Fibroblast of skin of abdomen (primary cell): ENCODE results near the gene MYCBPAP. TPM values are rescaled to one million over a fixed set of nuclear protein-coding genes. Genes with fewer than 3 reads are reported as not detected.
A peak's percentile ranks its signal among the peaks of the same experiment; 100 is the strongest.

ENCODE experiments used
- DNase-seq: peaks from one replicate; pipeline ENCODE4 v3.0.0-alpha.2; 2013
- polyA plus RNA-seq, 2 experiments: library from polyadenylated mRNA; unstranded; fragments of 120-200 nt; gene quantifications; one replicate each; pipeline ENCODE4 v1.2.1, GENCODE V29; 2013; ENCODE audit not compliant: insufficient read length in 2 of 2

The MYCBPAP gene, protein sequence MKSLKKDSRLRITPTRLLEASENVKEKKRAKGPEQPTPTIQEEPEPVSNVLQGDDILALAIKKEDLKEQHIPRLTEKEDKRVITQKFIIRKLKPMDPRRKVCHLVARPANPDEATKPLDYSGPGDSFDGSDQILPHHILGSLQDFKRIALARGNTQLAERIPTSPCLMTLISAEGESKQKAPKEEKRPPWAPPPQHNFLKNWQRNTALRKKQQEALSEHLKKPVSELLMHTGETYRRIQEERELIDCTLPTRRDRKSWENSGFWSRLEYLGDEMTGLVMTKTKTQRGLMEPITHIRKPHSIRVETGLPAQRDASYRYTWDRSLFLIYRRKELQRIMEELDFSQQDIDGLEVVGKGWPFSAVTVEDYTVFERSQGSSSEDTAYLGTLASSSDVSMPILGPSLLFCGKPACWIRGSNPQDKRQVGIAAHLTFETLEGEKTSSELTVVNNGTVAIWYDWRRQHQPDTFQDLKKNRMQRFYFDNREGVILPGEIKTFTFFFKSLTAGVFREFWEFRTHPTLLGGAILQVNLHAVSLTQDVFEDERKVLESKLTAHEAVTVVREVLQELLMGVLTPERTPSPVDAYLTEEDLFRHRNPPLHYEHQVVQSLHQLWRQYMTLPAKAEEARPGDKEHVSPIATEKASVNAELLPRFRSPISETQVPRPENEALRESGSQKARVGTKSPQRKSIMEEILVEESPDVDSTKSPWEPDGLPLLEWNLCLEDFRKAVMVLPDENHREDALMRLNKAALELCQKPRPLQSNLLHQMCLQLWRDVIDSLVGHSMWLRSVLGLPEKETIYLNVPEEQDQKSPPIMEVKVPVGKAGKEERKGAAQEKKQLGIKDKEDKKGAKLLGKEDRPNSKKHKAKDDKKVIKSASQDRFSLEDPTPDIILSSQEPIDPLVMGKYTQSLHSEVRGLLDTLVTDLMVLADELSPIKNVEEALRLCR
- polyA plus RNA-seq (2013, experiment 1 of 2; ENCODE audit: insufficient read length), result 1.2 TPM
- 1.0 TPM for polyA plus RNA-seq (2013, experiment 2 of 2; ENCODE audit: insufficient read length)

GRCh38 chr17:50507871-50508572 lies at the start of gene MYCBPAP:
Gene MYCBPAP, plus strand, starts transcription at chr17:50508439. Its CDS starts 236 bp downstream, at chr17:50508675.
- DNase-seq, result peak; percentile 84

- no peak for DNase-seq
Measured at GRCh38 chr17:50458701-50459676, 49.2 kb upstream of the MYCBPAP start.

DNA sequence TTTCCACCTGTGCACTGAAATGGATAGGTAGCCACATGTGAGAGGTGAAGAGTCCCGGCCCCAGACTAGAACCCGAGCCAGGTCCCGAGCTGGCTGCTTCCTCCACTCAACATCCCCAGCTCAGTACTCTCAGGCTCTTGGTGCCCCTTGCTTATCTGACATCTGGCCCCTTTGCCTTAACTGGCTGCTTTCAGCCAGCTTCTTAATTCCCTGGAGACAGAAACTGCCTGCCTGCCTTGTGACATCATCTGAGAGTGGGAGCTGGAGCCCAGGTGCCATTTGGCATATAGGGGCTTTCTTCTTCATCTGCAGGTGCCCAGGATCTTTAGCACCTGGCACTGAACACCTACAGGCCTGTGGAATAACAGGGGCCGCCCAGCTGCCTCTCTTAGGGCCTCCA lies 48.5 kb upstream of the MYCBPAP start:
- DNase-seq, result no peak

DNA sequence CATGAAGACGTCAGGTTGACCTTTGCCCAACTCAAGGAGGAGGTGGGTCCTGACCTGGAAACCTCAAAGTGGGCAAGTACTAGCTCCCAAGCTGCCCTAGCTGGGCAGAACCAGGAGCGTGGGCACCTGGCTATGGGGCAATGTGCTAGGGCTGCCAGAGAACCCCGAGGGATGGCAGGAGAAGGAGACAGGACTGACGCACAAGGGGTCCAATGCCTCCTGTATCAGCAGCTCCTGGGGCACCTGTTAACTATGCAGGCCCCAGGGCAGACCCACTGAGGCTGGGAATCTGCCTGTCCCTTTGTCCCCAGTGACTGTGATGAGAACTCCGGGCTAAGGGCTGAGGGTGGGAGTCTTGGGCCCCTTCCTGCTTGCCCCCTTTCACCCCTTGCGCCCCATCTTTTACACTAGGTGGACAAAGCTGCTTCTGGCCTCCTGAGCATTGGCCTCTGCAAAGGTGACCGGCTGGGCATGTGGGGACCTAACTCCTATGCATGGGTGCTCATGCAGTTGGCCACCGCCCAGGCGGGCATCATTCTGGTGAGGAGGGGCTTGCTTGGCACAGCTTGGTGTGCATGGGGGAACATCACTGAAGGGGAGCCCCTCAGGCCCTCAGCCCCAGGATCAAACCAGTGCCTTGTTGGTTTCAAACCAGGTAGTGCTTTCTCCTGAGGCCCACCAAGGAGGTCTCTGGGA lies 47.3 kb upstream of the MYCBPAP start:
- DNase-seq, result no peak

DNA sequence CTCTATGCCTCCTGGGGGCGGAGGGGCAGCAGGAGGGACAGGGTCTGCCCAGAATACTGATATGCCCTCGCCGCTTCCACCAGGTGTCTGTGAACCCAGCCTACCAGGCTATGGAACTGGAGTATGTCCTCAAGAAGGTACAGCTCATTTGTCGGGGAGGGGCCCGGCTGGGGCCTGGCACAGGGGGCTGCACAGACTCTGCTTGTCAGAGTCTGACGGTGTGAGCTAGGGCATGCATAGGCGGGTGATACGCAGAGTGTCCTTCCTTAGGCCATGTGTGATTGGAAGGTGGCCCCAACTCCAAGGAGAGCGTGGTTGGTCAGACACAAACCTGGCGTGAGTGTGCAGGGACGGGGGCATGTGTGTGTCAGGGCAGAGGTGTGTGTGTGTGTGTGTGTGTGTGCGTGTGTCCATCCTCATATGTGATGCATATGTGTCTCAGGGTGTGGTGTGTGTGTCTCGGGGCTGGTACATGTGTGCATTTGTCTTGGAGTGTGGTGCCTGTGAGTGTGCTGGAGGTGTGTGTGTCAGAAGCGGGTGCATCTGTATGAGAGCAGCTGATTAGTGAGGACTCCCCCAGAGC lies 46.6 kb upstream of the MYCBPAP start:
- no peak for DNase-seq

GRCh38 chr17:50462446-50462845 lies 45.8 kb upstream of the MYCBPAP start:
- no peak for DNase-seq

DNA sequence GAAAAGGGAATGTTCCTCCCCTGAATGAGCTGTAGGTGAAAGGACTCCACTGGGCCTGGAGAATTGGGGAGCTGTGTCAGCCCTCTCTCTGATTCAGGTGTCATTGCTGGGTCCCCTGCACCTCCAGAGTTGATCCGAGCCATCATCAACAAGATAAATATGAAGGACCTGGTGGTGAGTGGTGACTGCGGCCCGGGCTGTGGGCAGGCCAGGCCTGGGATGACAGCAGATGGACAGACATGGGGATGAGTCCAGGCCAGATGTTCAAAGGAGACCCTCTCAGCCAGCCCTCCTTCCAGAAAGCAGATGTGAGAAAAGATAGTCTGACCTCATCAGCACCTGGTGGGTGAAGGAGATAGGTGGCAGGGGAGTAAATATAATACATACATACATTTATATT lies 44.1 kb upstream of the MYCBPAP start:
- no peak for DNase-seq

GRCh38 chr17:50464736-50465135 lies 43.5 kb upstream of the MYCBPAP start:
- DNase-seq, result no peak

DNA sequence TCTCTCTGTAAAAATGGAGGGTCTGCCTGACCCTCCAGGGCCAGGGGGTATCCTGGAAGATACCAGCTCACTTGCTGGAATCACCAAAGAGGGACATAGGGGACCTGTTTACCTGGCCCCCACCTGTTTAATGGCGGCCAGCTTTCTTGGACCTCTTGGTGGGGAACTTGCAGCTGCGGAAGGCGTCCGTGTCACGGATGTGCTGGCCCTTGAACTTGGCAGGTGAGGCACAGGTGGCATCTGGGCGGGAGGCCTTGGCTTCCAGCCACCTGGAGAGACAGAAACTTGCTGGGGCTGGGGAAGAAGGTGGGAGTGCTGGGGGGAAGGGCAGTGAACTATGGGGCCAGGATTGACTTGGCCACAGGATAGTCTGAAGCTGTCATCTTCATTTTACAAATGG lies 43.1 kb upstream of the MYCBPAP start:
- DNase-seq, result no peak

DNA sequence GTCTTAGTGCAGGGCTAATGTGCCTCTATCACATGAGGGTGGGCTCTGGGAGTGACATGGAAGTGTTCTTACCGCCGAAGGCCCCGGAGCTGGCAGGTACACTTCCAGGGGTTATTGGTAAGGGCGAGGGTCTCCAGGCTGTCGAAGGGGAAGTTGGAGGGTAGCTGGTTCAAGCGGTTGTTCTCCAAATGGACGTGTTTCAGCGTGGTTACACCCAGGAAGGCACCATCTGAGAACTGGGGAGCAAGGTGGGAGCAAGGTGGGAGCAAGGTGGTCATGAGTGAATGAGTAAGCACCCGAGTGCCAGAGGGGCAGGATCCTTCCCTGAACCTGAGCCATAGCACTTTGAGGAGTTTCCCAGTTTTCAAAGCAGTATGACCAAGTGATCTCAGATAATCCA lies 42.6 kb upstream of the MYCBPAP start:
- DNase-seq, result no peak

GRCh38 chr17:50466371-50467113 lies 41.7 kb upstream of the MYCBPAP start:
- no peak for DNase-seq

DNA sequence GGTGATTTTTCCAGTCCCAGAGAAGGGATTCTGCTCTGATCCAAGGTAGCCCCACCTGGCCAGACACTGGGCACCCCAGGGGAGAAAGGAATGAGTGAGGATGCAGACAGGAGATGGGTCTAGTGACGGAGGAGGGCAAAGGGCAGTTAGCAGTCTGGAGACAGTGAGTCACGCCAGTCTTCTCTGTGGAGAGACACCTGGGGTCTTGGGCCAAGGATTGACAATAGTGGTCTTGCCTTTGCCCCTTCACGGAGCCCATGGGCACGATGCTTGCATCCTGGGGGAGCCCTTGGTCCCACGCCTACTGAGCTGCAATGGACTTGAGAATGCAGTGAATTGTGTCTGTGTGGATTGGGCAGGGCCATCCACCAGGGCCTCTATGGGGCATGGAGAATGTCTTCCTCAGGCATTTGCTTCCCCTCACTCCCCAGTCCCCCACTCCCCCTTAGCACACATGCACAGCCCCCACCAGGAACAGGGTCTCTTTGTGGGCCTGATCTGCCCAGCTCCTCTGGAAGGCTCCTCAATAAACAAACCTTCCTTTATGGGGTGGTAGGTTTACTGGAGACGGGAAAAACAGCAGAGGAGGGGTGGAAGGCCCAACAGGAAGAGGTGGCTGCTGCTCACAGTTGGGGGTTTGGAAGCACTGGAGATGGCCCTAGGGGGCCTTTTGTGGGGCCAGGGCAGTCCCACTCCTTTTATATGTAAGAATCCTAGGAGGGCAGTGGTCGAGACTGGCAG lies 41.0 kb upstream of the MYCBPAP start:
- DNase-seq, result no peak

- DNase-seq, result no peak
Measured at GRCh38 chr17:50467855-50468303, 40.4 kb upstream of the MYCBPAP start.

- DNase-seq, result peak; percentile 5
Measured at GRCh38 chr17:50468304-50469207, 39.7 kb upstream of the MYCBPAP start, which contains the start of gene CHAD. Gene CHAD, minus strand, starts transcription at chr17:50468880. Its CDS starts 67 bp downstream, at chr17:50468813.

GRCh38 chr17:50469208-50469605 lies 39.0 kb upstream of the MYCBPAP start:
- no peak for DNase-seq

GRCh38 chr17:50469671-50470305 lies 38.5 kb upstream of the MYCBPAP start:
- no peak for DNase-seq

- no peak for DNase-seq
Measured at GRCh38 chr17:50470426-50470825, 37.8 kb upstream of the MYCBPAP start.
